ENCODE results near the gene IFNL1. TPM values are rescaled to one million over a fixed set of nuclear protein-coding genes. Genes with fewer than 3 reads are reported as not detected.

The IFNL1 gene
- total and polyA plus RNA-seq, 9 donors, result not detected

DNA sequence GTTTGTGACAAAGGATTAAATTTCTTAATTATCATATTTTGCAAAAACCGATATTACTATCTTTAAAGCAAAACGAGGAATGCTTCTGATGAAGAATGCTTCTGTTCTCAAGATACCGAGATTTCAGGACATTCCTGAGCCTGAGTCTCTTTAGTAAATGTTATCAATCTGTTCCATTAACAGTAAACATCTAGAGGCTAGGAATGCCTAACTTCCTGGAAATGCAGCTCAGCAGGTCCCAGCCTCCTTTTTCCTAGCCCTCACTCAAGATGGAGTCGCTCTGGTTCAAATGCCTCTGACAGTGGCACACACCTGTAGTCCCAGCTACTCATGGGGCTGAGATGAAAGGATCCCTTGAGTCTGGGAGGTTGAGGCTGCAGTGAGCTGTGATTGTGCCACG lies 45.1 kb upstream of the IFNL1 start:
- no peaks in the 10 kb centered on the region for H3K9me3 ChIP-seq
- no peaks in the 10 kb centered on the region for H3K27me3 ChIP-seq
- no peak overlapping the region for H3K27ac ChIP-seq
- TF ChIP-seq, protein P1, sequence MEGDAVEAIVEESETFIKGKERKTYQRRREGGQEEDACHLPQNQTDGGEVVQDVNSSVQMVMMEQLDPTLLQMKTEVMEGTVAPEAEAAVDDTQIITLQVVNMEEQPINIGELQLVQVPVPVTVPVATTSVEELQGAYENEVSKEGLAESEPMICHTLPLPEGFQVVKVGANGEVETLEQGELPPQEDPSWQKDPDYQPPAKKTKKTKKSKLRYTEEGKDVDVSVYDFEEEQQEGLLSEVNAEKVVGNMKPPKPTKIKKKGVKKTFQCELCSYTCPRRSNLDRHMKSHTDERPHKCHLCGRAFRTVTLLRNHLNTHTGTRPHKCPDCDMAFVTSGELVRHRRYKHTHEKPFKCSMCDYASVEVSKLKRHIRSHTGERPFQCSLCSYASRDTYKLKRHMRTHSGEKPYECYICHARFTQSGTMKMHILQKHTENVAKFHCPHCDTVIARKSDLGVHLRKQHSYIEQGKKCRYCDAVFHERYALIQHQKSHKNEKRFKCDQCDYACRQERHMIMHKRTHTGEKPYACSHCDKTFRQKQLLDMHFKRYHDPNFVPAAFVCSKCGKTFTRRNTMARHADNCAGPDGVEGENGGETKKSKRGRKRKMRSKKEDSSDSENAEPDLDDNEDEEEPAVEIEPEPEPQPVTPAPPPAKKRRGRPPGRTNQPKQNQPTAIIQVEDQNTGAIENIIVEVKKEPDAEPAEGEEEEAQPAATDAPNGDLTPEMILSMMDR (IDR thresholded peaks at IDR 0.05), result no peak
- no peak for TF ChIP-seq EP300 (IDR thresholded peaks at IDR 0.05)
- intact Hi-C loops (cut with DNase I), result no loop called here
- DNase-seq, result no peak
- no peak overlapping the region for H3K4me3 ChIP-seq
- H3K4me1 ChIP-seq (ENCODE audit: insufficient read depth), result no peaks in the 10 kb centered on the region
- WGBS, 3 donors, result 43 to 63% (median 51%) methylated on average over 5 of the region's 5 CpGs
- no peaks in the 10 kb centered on the region for H3K36me3 ChIP-seq

DNA sequence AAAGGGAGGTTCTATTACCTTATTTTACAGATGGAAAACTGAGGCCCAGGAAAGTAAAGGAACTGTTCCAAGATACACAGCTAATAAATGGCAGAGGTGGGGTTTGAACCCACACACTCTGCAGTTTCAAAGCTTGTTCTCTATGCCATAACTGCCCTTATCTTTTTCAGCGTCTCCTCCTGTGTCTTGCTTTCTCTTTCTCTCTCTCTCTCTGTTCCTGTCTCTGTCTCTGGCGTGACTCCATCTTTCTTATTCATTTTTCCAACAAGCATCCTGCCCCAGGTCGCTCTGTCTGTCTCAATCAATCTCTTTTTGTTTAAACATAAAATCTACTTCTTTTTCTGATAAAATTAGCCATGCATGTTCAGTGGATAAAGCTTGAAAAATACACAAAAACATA lies 44.4 kb upstream of the IFNL1 start:
- Histone ChIP-seq H3K9me3 (peaks cover 0 to 4% of the 10 kb centered on the region in 2 donors), H3K4me3 (no peak overlapping the region), H3K4me1 (ENCODE audit: insufficient read depth) (no peaks in the 10 kb centered on the region), H3K27me3 (no peaks in the 10 kb centered on the region), H3K36me3 (no peaks in the 10 kb centered on the region), H3K27ac (no peak overlapping the region)
- DNase-seq, result no peak
- WGBS, 3 donors, result 38 to 54% (median 51%) methylated on average over 3 of the region's 3 CpGs
- TF ChIP-seq POLR2A (IDR thresholded peaks at IDR 0.05) (no peak), EP300 (IDR thresholded peaks at IDR 0.05) (no peak)
- TF ChIP-seq, protein P1 (IDR thresholded peaks at IDR 0.05), result no peak
- intact Hi-C loops (cut with DNase I), result no loop called here

DNA sequence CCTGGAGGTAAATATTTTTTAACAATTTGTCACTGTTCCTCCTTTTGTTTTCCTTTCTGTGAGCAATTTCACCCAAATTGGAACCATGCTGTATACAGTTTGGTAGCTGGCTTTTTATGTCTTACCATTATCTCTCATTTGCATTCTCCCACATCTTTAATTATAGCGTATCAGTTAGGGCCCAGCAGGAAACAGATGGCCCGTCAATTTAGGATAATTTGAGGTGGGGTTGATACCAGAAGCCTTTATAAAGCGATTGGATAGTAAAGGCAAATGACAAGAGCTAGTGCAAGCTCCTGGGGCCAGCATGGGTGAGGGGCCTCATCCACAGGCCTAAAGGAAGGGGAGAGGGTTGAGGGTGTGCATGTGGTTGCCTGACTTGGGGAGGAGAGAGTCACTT lies 43.7 kb upstream of the IFNL1 start:
- Histone ChIP-seq H3K27ac (no peak overlapping the region), H3K27me3 (no peaks in the 10 kb centered on the region), H3K9me3 (peaks cover 0 to 4% of the 10 kb centered on the region in 2 donors), H3K4me1 (ENCODE audit: insufficient read depth) (no peaks in the 10 kb centered on the region), H3K4me3 (no peak overlapping the region), H3K36me3 (no peaks in the 10 kb centered on the region)
- no peak for DNase-seq
- TF ChIP-seq, protein P1 (IDR thresholded peaks at IDR 0.05), result no peak
- TF ChIP-seq POLR2A (IDR thresholded peaks at IDR 0.05) (no peak), EP300 (IDR thresholded peaks at IDR 0.05) (no peak)
- intact Hi-C loops (cut with DNase I), result no loop called here
- 39 to 52% (median 39%) methylated on average over 3 of the region's 3 CpGs for WGBS, 3 donors

DNA sequence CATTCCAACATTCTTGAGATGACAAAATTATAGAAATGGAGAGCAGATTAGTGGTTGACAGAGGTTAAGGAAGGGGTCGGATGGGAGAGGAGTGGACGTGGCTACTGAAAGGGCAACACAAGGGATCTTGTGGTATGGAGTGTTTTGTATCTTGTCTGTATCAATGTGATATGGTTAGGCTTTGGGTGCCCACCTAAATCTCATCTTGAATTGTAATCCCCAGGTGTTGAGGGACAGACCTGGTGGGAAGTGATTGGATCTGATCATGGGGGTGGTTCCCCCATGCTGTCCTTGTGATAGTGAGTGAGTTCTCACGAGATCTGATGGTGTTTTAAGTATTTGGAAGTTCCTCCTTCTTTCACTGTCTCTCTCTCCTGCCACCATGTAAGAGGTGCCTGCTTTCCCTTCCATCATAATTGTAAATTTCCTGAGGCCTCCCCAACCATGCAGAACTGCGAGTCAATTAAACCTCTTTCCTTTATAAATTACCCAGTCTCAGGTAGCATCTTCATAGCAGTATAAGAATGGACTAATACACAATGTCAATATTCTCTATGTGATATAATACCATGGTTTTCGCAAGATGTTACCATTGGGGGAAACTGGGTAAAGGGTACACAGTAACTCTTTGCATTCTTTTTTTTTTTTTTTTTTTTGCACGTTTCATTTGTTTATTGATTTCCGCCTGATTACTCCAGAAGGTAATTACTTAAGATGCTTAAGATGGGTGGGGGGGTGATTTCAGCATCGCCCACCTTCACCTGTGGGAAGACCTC lies 42.6 kb upstream of the IFNL1 start:
- DNase-seq, result no peak
- Histone ChIP-seq H3K36me3 (no peaks in the 10 kb centered on the region), H3K27me3 (no peaks in the 10 kb centered on the region), H3K9me3 (peaks cover 0 to 4% of the 10 kb centered on the region in 2 donors), H3K4me3 (no peak overlapping the region), H3K4me1 (ENCODE audit: insufficient read depth) (no peaks in the 10 kb centered on the region), H3K27ac (no peak overlapping the region)
- intact Hi-C loops (cut with DNase I), result no loop called here
- TF ChIP-seq POLR2A (IDR thresholded peaks at IDR 0.05), result no peak
- TF ChIP-seq, protein P1 (IDR thresholded peaks at IDR 0.05), result no peak
- TF ChIP-seq EP300 (IDR thresholded peaks at IDR 0.05), result no peak
- 78 to 89% (median 85%) methylated on average over 8 of the region's 8 CpGs for WGBS, 3 donors

All from ovary (tissue), 9 donors.